Osteoblast (primary cell): ENCODE data around the gene MIP. TPM values are rescaled to one million over a fixed set of nuclear protein-coding genes. Genes with fewer than 3 reads are reported as not detected.

Experiments used
- DNase-seq: peaks from one replicate; pipeline ENCODE4 v3.0.0; 2011; ENCODE audit warnings: low spot score, mixed read lengths; ENCODE audit not compliant: insufficient read length; ENCODE audit errors: missing footprints
- H2AFZ ChIP-seq: 2 replicates; pipeline ENCODE4 v1.6.0; 2011; ENCODE audit warnings: mild to moderate bottlenecking, low read length
- H3K27ac ChIP-seq: 2 replicates; pipeline ENCODE4 v1.5.1; 2011; ENCODE audit warnings: mild to moderate bottlenecking, low read depth, low read length, moderate library complexity
- H3K27me3 ChIP-seq: 2 replicates; pipeline ENCODE4 v1.6.0; 2012; ENCODE audit warnings: mild to moderate bottlenecking, control low read depth, inconsistent platforms, low read length, moderate library complexity; ENCODE audit not compliant: insufficient read depth
- H3K36me3 ChIP-seq: 2 replicates; pipeline ENCODE4 v1.5.1; 2011; ENCODE audit warnings: mild to moderate bottlenecking, low read length, control low read depth, moderate library complexity; ENCODE audit not compliant: insufficient read depth
- H3K4me1 ChIP-seq: 2 replicates; pipeline ENCODE4 v1.5.1; 2011; ENCODE audit warnings: mild to moderate bottlenecking, low read length, control low read depth, moderate library complexity; ENCODE audit not compliant: insufficient read depth
- H3K4me2 ChIP-seq: 2 replicates; pipeline ENCODE4 v1.6.0; 2011; ENCODE audit warnings: mild to moderate bottlenecking, low read length; ENCODE audit not compliant: insufficient read depth
- H3K4me3 ChIP-seq: fragments of 200-600 bp; sonication (generic); 3 replicates; pipeline ENCODE4 v1.5.1; 2012; ENCODE audit warnings: mild to moderate bottlenecking, low read length, inconsistent platforms; ENCODE audit not compliant: insufficient read depth
- H3K79me2 ChIP-seq: 2 replicates; pipeline ENCODE4 v1.6.0; 2012; ENCODE audit warnings: mild to moderate bottlenecking, low read length, control low read depth, inconsistent platforms; ENCODE audit not compliant: insufficient read depth
- H3K9me3 ChIP-seq: 2 replicates; pipeline ENCODE4 v1.5.1; 2011; ENCODE audit warnings: low read depth, low read length, control low read depth
- H4K20me1 ChIP-seq: 2 replicates; pipeline ENCODE4 v1.6.0; 2012; ENCODE audit warnings: mild to moderate bottlenecking, low read length, control low read depth; ENCODE audit not compliant: insufficient read depth
- total RNA-seq: library from RNA; depleted of rRNA; stranded (reverse); fragments of >200 nt; gene quantifications from 2 replicates; pipeline ENCODE4 v1.2.3, GENCODE V29; 2012
- TF ChIP-seq, protein P1 (sequence below): IDR thresholded peaks from 2 replicates; pipeline ENCODE4 v1.5.1; 2011; ENCODE audit warnings: mild to moderate bottlenecking, low read depth, low read length, moderate library complexity; ENCODE audit errors: extremely low read depth

MIP gene
- total RNA-seq, 1 donor: not detected

DNA sequence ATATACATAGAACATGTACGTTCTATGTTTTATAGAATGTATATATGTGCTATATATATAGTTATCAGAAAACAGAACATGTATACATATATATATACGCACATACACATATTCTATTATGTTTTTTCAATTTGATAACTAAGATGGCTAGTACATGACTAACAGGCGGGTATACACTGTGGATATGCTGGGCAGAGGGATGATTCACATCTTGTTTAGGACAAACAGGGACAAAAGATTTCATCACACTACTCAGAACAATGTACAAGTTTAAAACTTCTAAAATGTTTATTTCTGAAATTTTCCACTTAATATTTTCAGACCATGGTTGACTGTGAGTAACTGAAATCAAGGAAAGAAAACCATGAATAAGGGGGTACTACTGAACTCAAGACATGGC lies 22.6 kb downstream of the MIP start:
- H3K27ac ChIP-seq: no peak overlapping the region
- peaks cover 13% of the 10 kb centered on the region for H3K36me3 ChIP-seq
- H3K4me2 ChIP-seq: no peak overlapping the region
- H4K20me1 ChIP-seq: no peaks in the 10 kb centered on the region
- peaks cover 8% of the 10 kb centered on the region for H3K79me2 ChIP-seq
- no peak for DNase-seq
- H3K9me3 ChIP-seq: no peaks in the 10 kb centered on the region
- no peak overlapping the region for H3K4me3 ChIP-seq
- TF ChIP-seq, protein P1, sequence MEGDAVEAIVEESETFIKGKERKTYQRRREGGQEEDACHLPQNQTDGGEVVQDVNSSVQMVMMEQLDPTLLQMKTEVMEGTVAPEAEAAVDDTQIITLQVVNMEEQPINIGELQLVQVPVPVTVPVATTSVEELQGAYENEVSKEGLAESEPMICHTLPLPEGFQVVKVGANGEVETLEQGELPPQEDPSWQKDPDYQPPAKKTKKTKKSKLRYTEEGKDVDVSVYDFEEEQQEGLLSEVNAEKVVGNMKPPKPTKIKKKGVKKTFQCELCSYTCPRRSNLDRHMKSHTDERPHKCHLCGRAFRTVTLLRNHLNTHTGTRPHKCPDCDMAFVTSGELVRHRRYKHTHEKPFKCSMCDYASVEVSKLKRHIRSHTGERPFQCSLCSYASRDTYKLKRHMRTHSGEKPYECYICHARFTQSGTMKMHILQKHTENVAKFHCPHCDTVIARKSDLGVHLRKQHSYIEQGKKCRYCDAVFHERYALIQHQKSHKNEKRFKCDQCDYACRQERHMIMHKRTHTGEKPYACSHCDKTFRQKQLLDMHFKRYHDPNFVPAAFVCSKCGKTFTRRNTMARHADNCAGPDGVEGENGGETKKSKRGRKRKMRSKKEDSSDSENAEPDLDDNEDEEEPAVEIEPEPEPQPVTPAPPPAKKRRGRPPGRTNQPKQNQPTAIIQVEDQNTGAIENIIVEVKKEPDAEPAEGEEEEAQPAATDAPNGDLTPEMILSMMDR: no peak
- H2AFZ ChIP-seq: no peak overlapping the region
- no peaks in the 10 kb centered on the region for H3K27me3 ChIP-seq
- H3K4me1 ChIP-seq: no peaks in the 10 kb centered on the region

DNA sequence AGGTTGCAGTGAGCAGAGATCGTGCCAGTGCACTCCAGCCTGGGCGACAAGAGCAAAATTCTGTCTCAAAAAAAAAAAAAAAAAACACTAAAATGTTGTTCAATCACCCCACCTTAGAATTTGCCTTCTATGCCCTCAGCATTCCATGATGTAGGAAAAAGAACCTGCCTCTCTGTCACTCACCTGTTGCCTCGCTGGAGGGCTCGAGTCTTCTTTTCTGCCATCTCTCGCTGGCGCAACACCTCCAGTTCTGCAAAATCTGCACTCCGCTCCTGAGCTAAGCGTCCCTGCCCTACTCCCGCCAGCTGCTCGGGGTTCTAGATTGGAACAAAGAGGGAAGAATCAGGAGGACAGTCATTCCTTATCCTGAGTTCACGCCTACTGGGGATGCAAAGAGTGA lies 23.2 kb downstream of the MIP start:
- Histone ChIP-seq H3K36me3 (peaks cover 13% of the 10 kb centered on the region), H3K9me3 (no peaks in the 10 kb centered on the region), H3K4me2 (no peak overlapping the region), H3K27ac (no peak overlapping the region), H3K4me3 (no peak overlapping the region), H3K4me1 (no peaks in the 10 kb centered on the region), H4K20me1 (no peaks in the 10 kb centered on the region), H2AFZ (no peak overlapping the region), H3K27me3 (no peaks in the 10 kb centered on the region), H3K79me2 (peaks cover 3% of the 10 kb centered on the region)
- TF ChIP-seq, protein P1: no peak
- DNase-seq: no peak

DNA sequence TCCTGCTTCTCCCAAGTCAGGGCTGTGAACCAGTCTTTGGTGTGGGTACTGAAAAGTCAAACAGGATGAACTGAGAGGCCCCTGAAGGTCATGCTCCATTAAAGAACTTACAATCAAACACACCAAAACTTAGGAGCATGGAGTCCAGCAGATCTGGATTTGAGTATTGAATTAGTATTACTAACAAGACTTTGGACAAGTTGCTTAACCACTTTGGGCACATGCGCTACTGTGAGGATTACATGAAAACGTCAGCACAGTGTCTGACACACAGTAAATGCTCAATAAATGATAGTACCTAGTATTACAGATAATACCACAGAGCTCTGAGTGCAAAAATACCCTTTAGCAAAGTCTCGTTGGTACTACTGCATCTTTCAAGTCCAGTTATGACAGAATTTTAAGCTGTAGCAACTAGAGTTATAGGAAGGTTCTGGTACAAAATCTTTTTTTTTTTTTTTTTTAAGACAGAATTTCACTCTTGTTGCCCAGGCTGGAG lies 28.5 kb downstream of the MIP start:
- Histone ChIP-seq H3K79me2 (no peaks in the 10 kb centered on the region), H3K9me3 (no peaks in the 10 kb centered on the region), H3K4me1 (no peaks in the 10 kb centered on the region), H3K36me3 (peaks cover 17% of the 10 kb centered on the region), H3K27me3 (no peaks in the 10 kb centered on the region), H3K4me3 (no peak overlapping the region), H4K20me1 (no peaks in the 10 kb centered on the region), H2AFZ (no peak overlapping the region), H3K4me2 (no peak overlapping the region), H3K27ac (no peak overlapping the region)
- no peak for DNase-seq
- TF ChIP-seq, protein P1: no peak

DNA sequence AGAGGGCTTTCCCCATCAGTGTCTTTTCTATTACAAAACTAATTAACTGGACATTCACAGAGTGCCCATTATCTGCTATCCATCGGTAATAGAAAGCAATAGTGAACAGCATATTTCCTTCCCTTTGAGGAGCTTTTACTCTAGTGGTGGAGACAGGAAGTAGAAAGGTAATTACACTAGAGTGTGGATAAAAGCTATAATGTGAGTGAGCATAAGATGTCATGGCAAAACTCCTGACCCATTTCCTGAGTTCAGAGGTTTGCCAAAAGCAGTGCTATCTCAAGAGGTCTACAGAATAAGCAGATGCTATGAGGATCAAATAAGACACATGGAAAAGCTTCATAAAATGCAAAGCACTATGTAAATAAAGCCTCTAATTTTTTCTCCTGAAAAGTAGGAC lies 29.3 kb downstream of the MIP start:
- H3K4me1 ChIP-seq: no peaks in the 10 kb centered on the region
- H3K4me3 ChIP-seq: no peak overlapping the region
- no peaks in the 10 kb centered on the region for H3K79me2 ChIP-seq
- H3K27me3 ChIP-seq: no peaks in the 10 kb centered on the region
- peaks cover 14% of the 10 kb centered on the region for H3K36me3 ChIP-seq
- no peak for DNase-seq
- H3K9me3 ChIP-seq: no peaks in the 10 kb centered on the region
- no peak overlapping the region for H3K4me2 ChIP-seq
- TF ChIP-seq, protein P1: no peak
- no peaks in the 10 kb centered on the region for H4K20me1 ChIP-seq
- H2AFZ ChIP-seq: no peak overlapping the region
- H3K27ac ChIP-seq: no peak overlapping the region
